Measurements from ENCODE around the gene ZMYND12.
A peak's percentile ranks its signal among the peaks of the same experiment; 100 is the strongest.

ZMYND12 gene

DNA sequence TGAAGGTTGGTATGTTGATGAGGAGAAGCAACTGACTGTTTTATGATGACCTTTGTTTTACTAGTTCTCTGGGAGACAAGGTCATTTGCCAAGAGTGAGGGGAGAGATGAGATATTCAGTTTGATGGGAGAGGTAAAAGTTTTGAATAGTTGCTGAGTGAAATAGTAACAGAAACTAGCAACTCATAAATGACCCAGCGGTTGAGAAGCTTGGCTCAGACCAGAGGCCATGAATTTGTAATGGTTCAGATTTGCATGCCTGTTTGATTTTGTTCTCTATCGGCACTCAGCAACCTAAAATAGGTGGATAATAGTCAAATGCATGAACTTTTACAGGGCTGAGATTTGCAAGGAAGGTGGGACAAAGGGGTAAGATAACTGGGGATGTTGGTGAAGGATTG, 13.9 kb upstream of the ZMYND12 start:
- H3K4me1 ChIP-seq (ENCODE audit: control insufficient read depth, insufficient read depth, low read length), result no peaks in the 10 kb centered on the region
- H3K9ac ChIP-seq (ENCODE audit: low read depth, low read length), result no peak overlapping the region
- no peak overlapping the region for H3K4me3 ChIP-seq (ENCODE audit: low read depth, low read length)
- H3K9me3 ChIP-seq (ENCODE audit: control insufficient read depth, insufficient read depth, low read length), result no peaks in the 10 kb centered on the region
- H3K27me3 ChIP-seq (ENCODE audit: control insufficient read depth, insufficient read depth, low read length), result no peaks in the 10 kb centered on the region
- no peaks in the 10 kb centered on the region for H3K36me3 ChIP-seq (ENCODE audit: control insufficient read depth, insufficient read depth, low read length)

DNA sequence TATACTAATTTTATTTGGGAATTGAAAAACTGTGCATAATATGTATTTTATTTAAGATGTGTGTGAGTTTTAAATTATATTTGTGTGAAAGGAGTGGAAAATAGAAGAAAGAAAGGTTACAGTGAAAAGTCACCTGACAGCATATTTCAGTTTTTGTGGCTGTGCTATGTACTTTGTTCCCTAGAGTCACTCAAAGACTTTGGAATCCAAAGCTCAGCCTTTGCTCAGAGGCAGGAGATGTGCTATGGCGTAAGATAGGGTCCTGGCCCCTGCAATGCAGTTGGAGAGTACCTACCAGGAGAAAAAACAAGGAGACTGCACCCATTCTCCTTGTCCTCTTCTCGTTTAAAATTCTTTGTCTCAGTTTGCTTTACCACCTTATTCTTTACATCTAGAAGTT, 10.2 kb upstream of the ZMYND12 start:
- H3K9ac ChIP-seq (ENCODE audit: low read depth, low read length), result no peak overlapping the region
- no peak overlapping the region for H3K4me3 ChIP-seq (ENCODE audit: low read depth, low read length)
- H3K36me3 ChIP-seq (ENCODE audit: control insufficient read depth, insufficient read depth, low read length), result no peaks in the 10 kb centered on the region
- no peaks in the 10 kb centered on the region for H3K27me3 ChIP-seq (ENCODE audit: control insufficient read depth, insufficient read depth, low read length)
- no peaks in the 10 kb centered on the region for H3K4me1 ChIP-seq (ENCODE audit: control insufficient read depth, insufficient read depth, low read length)
- H3K9me3 ChIP-seq (ENCODE audit: control insufficient read depth, insufficient read depth, low read length), result no peaks in the 10 kb centered on the region

DNA sequence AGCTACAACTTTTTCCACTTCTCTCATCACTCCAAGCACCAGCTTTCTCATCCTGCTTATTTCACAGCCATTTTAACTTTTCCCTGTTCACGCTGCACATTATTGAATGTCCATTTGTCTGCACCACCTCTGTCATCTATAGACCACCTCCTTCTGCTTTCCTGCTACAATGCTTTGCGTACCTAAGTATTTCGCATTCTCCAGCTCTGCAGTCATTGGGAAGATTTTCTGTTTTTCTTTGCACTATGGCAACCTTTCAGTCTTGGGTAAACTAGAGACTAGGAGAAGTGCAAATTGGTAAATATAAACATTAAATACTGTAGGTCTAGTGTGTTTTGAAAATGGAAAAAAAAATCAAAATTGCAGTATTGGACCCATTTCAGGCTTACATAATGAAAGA, 8.1 kb upstream of the ZMYND12 start:
- Histone ChIP-seq H3K4me1 (ENCODE audit: control insufficient read depth, insufficient read depth, low read length) (no peaks in the 10 kb centered on the region), H3K27me3 (ENCODE audit: control insufficient read depth, insufficient read depth, low read length) (no peaks in the 10 kb centered on the region), H3K9me3 (ENCODE audit: control insufficient read depth, insufficient read depth, low read length) (no peaks in the 10 kb centered on the region), H3K9ac (ENCODE audit: low read depth, low read length) (no peak overlapping the region), H3K36me3 (ENCODE audit: control insufficient read depth, insufficient read depth, low read length) (no peaks in the 10 kb centered on the region), H3K4me3 (ENCODE audit: low read depth, low read length) (peak overlapping the region; percentile 75)

DNA sequence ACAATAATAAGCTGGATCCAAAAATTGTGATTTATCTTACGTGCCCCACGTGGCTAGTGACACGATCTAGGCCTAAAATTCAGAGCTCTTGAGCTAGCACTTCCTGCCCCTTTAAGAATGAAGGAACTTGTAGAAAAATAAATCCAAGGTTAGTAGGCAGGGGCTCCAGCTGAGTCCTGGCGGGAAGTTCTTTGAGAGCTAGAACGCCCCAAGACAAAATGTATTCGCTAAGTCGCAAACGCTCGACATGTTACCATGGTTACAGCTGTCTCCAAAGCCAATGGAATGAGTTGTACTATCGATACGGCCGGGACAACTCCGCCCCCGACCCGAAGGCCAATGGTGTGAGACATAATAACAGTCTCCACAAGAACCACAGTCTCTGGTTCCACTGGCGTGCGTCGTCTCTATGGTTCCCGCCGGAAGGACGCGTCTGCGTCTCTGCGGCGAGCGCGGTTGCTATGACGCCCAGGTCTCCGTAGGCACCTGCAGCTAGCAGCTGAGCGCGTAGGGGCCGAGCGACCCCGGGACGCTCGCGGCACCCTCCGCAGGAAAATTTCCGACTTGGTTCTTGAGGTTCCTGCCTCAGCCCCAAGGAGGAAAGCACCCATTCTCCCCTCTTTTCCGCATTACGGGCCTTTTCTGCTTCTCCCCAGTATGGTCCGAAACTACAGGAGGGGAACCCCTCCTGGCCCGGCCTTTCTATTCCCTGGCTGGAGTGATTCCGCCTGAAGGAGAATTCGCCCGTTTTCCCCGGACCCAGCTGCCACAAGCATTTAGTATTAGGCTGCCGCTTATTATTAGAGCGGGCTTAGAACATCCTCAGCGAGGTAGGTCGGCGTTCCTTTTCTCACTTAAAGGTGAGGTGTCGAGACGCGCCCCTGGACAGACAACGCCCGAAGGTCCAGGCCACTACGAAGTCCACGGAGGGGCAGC, 7.3 kb upstream of the ZMYND12 start, which contains the start of gene CCDC30:
Gene CCDC30 (plus strand): TSS at position 459 of the 936 bp plus-strand sequence. CDS start 17,266 bp downstream, outside the sequence.
- Histone ChIP-seq H3K27me3 (ENCODE audit: control insufficient read depth, insufficient read depth, low read length) (no peaks in the 10 kb centered on the region), H3K9me3 (ENCODE audit: control insufficient read depth, insufficient read depth, low read length) (no peaks in the 10 kb centered on the region), H3K9ac (ENCODE audit: low read depth, low read length) (no peak within 1 kb of the TSS), H3K36me3 (ENCODE audit: control insufficient read depth, insufficient read depth, low read length) (no peaks in the 10 kb centered on the region), H3K4me1 (ENCODE audit: control insufficient read depth, insufficient read depth, low read length) (no peaks in the 10 kb centered on the region), H3K4me3 (ENCODE audit: low read depth, low read length) (peak within 1 kb of the TSS; percentile 75)

DNA sequence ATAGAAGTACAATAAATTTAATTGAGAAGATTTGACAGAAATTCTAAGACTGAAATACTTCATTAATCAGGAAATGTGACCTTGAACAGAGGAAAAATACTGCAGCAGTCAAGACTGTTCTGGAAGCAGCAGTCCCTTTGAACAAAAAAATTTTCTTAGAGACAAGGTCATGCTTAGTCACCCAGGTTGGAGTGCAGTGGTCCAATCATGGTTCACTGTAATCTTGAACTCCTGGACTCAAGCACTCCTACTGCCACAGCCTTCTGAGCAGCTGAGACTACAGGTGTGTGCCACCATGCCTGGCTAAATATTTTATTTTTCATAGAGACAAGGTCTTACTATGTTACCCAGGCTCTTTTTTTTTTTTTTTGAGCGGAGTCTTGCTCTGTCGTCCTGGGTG, 5.4 kb upstream of the ZMYND12 start:
- Histone ChIP-seq H3K4me1 (ENCODE audit: control insufficient read depth, insufficient read depth, low read length) (peaks cover 4% of the 10 kb centered on the region), H3K9me3 (ENCODE audit: control insufficient read depth, insufficient read depth, low read length) (no peaks in the 10 kb centered on the region), H3K27me3 (ENCODE audit: control insufficient read depth, insufficient read depth, low read length) (no peaks in the 10 kb centered on the region), H3K36me3 (ENCODE audit: control insufficient read depth, insufficient read depth, low read length) (no peaks in the 10 kb centered on the region), H3K4me3 (ENCODE audit: low read depth, low read length) (no peak overlapping the region), H3K9ac (ENCODE audit: low read depth, low read length) (no peak overlapping the region)

DNA sequence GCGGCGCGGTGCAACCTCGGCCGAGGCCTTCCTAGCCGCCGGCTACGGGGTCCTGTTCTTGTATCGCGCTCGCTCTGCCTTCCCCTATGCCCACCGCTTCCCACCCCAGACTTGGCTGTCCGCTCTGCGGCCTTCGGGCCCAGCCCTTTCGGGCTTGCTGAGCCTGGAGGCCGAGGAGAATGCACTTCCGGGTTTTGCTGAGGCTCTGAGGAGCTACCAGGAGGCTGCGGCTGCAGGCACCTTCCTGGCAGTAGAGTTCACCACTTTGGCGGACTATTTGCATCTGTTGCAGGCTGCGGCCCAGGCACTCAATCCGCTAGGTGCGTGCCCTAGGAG, 900 bp upstream of the ZMYND12 start:
- H3K27me3 ChIP-seq (ENCODE audit: control insufficient read depth, insufficient read depth, low read length), result no peaks in the 10 kb centered on the region
- H3K36me3 ChIP-seq (ENCODE audit: control insufficient read depth, insufficient read depth, low read length), result no peaks in the 10 kb centered on the region
- H3K4me1 ChIP-seq (ENCODE audit: control insufficient read depth, insufficient read depth, low read length), result peaks cover 4% of the 10 kb centered on the region
- peak overlapping the region; percentile 89 for H3K9ac ChIP-seq (ENCODE audit: low read depth, low read length)
- H3K9me3 ChIP-seq (ENCODE audit: control insufficient read depth, insufficient read depth, low read length), result no peaks in the 10 kb centered on the region
- peak overlapping the region; percentile 95 for H3K4me3 ChIP-seq (ENCODE audit: low read depth, low read length)

DNA sequence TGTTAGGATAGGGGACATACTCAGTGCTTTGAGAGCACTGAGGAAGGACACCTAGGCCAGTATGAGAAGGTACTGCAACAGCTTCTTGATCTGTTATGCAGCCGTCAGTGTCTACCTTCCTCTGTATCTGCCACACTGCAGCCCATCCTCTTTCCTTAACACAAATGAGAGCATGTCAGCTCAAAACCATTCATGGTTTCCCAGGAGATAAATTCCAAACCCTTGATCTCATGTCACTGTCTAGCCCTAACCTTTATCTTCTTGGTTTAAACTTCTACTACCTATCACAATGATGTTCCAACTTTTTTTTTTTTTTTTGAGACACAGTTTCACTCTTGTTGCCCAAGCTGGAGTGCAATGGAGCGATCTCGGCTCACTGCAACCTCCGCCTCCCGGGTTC, 1.4 kb downstream of the ZMYND12 start:
- Histone ChIP-seq H3K27me3 (ENCODE audit: control insufficient read depth, insufficient read depth, low read length) (no peaks in the 10 kb centered on the region), H3K9me3 (ENCODE audit: control insufficient read depth, insufficient read depth, low read length) (no peaks in the 10 kb centered on the region), H3K4me3 (ENCODE audit: low read depth, low read length) (no peak overlapping the region), H3K9ac (ENCODE audit: low read depth, low read length) (no peak overlapping the region), H3K36me3 (ENCODE audit: control insufficient read depth, insufficient read depth, low read length) (no peaks in the 10 kb centered on the region), H3K4me1 (ENCODE audit: control insufficient read depth, insufficient read depth, low read length) (peaks cover 4% of the 10 kb centered on the region)

DNA sequence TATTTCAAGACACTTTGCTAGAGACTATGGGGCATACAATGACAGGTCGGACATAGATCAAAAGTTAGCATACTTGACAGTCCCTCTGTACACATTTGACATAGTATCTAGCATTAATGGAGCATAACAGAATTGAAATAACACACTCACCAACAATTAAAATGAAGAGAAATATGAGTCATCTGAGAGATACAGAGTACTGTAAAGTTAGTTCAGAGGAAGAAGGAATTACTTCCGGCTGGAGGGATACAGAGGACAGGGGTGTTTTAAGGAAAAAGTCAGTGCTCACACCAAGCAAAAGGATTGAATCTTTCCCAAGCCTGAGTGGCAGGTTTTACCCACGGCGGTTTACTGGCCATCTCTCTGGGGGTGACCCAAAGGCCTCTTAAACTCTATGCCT, 2.4 kb downstream of the ZMYND12 start:
- no peaks in the 10 kb centered on the region for H3K9me3 ChIP-seq (ENCODE audit: control insufficient read depth, insufficient read depth, low read length)
- H3K36me3 ChIP-seq (ENCODE audit: control insufficient read depth, insufficient read depth, low read length), result no peaks in the 10 kb centered on the region
- no peaks in the 10 kb centered on the region for H3K27me3 ChIP-seq (ENCODE audit: control insufficient read depth, insufficient read depth, low read length)
- H3K4me1 ChIP-seq (ENCODE audit: control insufficient read depth, insufficient read depth, low read length), result peaks cover 4% of the 10 kb centered on the region
- no peak overlapping the region for H3K4me3 ChIP-seq (ENCODE audit: low read depth, low read length)
- H3K9ac ChIP-seq (ENCODE audit: low read depth, low read length), result no peak overlapping the region

DNA sequence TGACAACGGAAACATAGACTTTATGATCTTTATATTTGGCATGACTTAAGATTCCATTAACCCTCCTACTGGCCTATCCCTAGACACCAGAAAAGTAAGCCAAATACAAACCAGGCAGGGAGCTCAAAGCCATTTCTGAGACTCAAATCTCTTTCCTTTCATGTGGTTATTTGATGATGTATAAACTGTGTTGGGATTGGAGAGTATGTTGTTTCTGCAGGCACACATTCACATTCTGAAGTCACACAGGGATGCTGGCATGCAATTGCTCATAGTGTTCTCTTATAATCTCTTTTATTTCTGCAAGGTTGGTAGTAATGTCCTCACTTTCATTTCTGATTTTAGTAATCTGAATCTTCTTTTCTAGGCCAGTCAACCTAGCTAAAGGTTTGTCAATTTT, 5.8 kb downstream of the ZMYND12 start:
- Histone ChIP-seq H3K9me3 (ENCODE audit: control insufficient read depth, insufficient read depth, low read length) (no peaks in the 10 kb centered on the region), H3K27me3 (ENCODE audit: control insufficient read depth, insufficient read depth, low read length) (no peaks in the 10 kb centered on the region), H3K4me3 (ENCODE audit: low read depth, low read length) (no peak overlapping the region), H3K9ac (ENCODE audit: low read depth, low read length) (no peak overlapping the region), H3K4me1 (ENCODE audit: control insufficient read depth, insufficient read depth, low read length) (no peaks in the 10 kb centered on the region), H3K36me3 (ENCODE audit: control insufficient read depth, insufficient read depth, low read length) (no peaks in the 10 kb centered on the region)

DNA sequence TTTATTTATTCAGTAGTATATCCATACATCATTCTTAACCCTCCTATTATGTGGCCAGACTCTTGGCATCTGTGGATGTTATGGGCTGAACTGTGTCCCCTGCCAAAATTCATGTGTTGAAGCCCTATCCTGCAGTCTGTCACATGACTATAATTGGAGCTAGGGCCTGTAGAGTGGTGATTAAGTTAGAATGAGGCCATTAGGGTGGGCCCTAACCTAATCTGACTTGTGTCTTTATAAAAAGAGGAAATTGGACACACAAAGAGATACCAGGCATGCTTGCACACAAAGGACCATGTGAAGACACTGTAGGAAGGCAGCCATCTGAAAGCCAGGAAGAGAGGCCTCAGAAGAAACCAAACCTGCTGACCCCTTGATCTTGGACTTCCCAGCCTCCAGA, 6.6 kb downstream of the ZMYND12 start:
- Histone ChIP-seq H3K4me3 (ENCODE audit: low read depth, low read length) (no peak overlapping the region), H3K27me3 (ENCODE audit: control insufficient read depth, insufficient read depth, low read length) (no peaks in the 10 kb centered on the region), H3K9ac (ENCODE audit: low read depth, low read length) (no peak overlapping the region), H3K36me3 (ENCODE audit: control insufficient read depth, insufficient read depth, low read length) (no peaks in the 10 kb centered on the region), H3K9me3 (ENCODE audit: control insufficient read depth, insufficient read depth, low read length) (no peaks in the 10 kb centered on the region), H3K4me1 (ENCODE audit: control insufficient read depth, insufficient read depth, low read length) (no peaks in the 10 kb centered on the region)

DNA sequence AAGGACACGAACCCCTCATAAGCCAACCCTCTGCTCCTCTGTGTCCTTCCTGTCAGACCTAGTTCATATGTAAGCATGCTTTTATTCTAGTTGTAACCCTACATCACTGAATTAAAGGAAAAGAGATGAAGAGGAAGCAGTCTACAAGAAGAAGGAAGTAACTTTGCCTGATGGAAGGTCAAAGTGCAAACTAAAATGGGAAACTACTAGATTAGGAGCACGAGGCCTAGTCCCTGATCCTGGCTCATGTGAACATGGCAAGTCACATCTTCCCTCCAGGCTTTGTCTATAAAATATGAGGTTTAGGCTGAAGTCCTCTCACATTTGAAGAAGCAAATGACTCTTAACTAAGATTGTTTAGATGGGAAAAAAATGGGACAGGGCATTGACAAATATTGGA, 13.2 kb downstream of the ZMYND12 start:
- Histone ChIP-seq H3K36me3 (ENCODE audit: control insufficient read depth, insufficient read depth, low read length) (no peaks in the 10 kb centered on the region), H3K27me3 (ENCODE audit: control insufficient read depth, insufficient read depth, low read length) (no peaks in the 10 kb centered on the region), H3K4me1 (ENCODE audit: control insufficient read depth, insufficient read depth, low read length) (no peaks in the 10 kb centered on the region), H3K4me3 (ENCODE audit: low read depth, low read length) (no peak overlapping the region), H3K9ac (ENCODE audit: low read depth, low read length) (no peak overlapping the region), H3K9me3 (ENCODE audit: control insufficient read depth, insufficient read depth, low read length) (no peaks in the 10 kb centered on the region)

DNA sequence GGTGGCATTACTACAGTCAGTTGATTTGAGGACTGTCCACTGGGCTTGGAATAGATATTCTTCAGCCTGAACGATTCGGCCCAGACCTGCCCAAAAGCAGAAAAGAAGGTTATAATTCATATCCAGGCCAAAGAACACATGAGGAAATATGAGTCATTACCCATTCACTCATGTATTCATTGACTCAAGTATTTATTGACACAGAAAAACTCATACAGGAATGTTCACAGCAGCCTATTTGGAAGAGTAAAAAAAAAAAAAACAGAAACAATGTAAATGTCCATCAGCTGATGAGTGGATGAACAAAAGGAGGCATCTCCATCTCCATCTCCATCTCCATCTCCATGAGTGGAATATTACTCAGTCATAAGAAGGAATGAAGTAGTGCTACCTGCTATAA, 15.9 kb downstream of the ZMYND12 start:
- Histone ChIP-seq H3K36me3 (ENCODE audit: control insufficient read depth, insufficient read depth, low read length) (no peaks in the 10 kb centered on the region), H3K27me3 (ENCODE audit: control insufficient read depth, insufficient read depth, low read length) (no peaks in the 10 kb centered on the region), H3K4me3 (ENCODE audit: low read depth, low read length) (no peak overlapping the region), H3K9ac (ENCODE audit: low read depth, low read length) (no peak overlapping the region), H3K9me3 (ENCODE audit: control insufficient read depth, insufficient read depth, low read length) (no peaks in the 10 kb centered on the region), H3K4me1 (ENCODE audit: control insufficient read depth, insufficient read depth, low read length) (no peaks in the 10 kb centered on the region)

Measured in iPS-15b (cell line).